ENCODE results near the gene PTPRD.

GRCh38 chr9:9392755-9393154, 1220.0 kb downstream of the PTPRD start:
- TF ChIP-seq CTCF (IDR thresholded peaks at IDR 0.05) (no peak), POLR2AphosphoS5 (IDR thresholded peaks at IDR 0.05) (no peak)
